ENCODE data around the gene HACD3. TPM values are rescaled to one million over a fixed set of nuclear protein-coding genes. Genes with fewer than 3 reads are reported as not detected.

Gene HACD3
- total RNA-seq, 1 donor from 2014 or later, result 30.2 TPM

- no peak for DNase-seq (ENCODE audit: extremely low spot score in 2 of 2)
- Histone ChIP-seq H3K27me3 (no peaks in the 10 kb centered on the region), H3K27ac (no peak overlapping the region), H3K36me3 (no peaks in the 10 kb centered on the region), H3K4me3 (no peak overlapping the region), H3K4me1 (no peaks in the 10 kb centered on the region), H3K9me3 (no peaks in the 10 kb centered on the region)
- intact Hi-C loops (cut with DNase I), result no loop called here
- TF ChIP-seq POLR2A (IDR thresholded peaks at IDR 0.05), result no peak
These were observed 88.4 kb downstream of the HACD3 start for GRCh38 chr15:65618560-65619109.

DNA sequence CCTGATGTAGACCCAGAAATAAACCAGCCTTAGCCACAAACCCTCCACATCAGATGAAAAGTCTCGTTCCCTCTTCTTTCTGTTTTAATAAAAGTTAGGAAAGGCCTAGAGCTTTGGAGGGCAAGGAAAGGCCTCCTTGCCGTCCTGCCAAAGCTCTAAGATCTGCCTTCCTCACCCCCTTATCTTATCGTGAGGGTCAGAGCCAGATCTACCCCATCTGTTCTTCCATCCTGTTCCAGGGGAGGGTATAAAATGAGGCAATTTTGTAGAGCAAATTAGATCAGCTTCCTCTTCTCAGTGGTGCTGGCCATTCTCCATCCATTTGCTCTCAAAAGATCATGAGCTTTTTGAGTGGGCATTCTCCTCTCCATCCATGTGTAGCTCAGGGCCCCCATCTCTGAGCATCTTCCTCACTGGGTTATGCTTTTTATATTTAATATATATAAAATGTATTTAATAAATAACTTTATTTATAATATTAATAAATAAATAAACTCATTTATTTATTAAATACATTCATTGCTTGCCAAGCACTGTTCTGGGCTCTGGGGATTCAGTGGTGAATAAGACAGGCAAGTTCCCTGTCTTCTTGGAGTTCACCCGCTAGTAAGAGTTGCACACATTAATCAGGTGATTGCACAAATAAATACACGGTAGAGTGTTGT lies 89.5 kb downstream of the HACD3 start:
- Histone ChIP-seq H3K27ac (no peak overlapping the region), H3K36me3 (no peaks in the 10 kb centered on the region), H3K4me1 (no peaks in the 10 kb centered on the region), H3K4me3 (no peak overlapping the region), H3K27me3 (no peaks in the 10 kb centered on the region), H3K9me3 (no peaks in the 10 kb centered on the region)
- no peak for DNase-seq (ENCODE audit: extremely low spot score in 2 of 2)
- TF ChIP-seq POLR2AphosphoS5 (IDR thresholded peaks at IDR 0.05; ENCODE audit: insufficient read depth in 1 of 2, low read depth in 1 of 2) (no peak), CTCF (IDR thresholded peaks at IDR 0.05) (no peak), POLR2A (IDR thresholded peaks at IDR 0.05) (no peak)
- intact Hi-C loops (cut with DNase I), result no loop called here

- no peak for TF ChIP-seq CTCF (IDR thresholded peaks at IDR 0.05)
- no peak for DNase-seq (ENCODE audit: extremely low spot score in 2 of 2)
- Histone ChIP-seq H3K4me1 (no peaks in the 10 kb centered on the region), H3K36me3 (no peaks in the 10 kb centered on the region), H3K27ac (no peak overlapping the region), H3K9me3 (no peaks in the 10 kb centered on the region), H3K27me3 (no peaks in the 10 kb centered on the region), H3K4me3 (no peak overlapping the region)
- intact Hi-C loops (cut with DNase I), result no loop called here
These were observed 90.6 kb downstream of the HACD3 start for GRCh38 chr15:65620833-65621232.

GRCh38 chr15:65621638-65622037 lies 91.4 kb downstream of the HACD3 start, which contains the start of gene SLC24A1:
Gene SLC24A1 (plus strand): TSS chr15:65621938. CDS start chr15:65624081, 2,143 bp downstream.
- H3K27ac ChIP-seq, result no peak within 1 kb of the TSS
- no peaks in the 10 kb centered on the region for H3K9me3 ChIP-seq
- H3K4me1 ChIP-seq, result no peaks in the 10 kb centered on the region
- intact Hi-C loops (cut with DNase I), result no loop called here
- H3K4me3 ChIP-seq, result no peak within 1 kb of the TSS
- H3K36me3 ChIP-seq, result no peaks in the 10 kb centered on the region
- no peaks in the 10 kb centered on the region for H3K27me3 ChIP-seq
- DNase-seq (ENCODE audit: extremely low spot score in 2 of 2), result no peak
- no peak for TF ChIP-seq CTCF (IDR thresholded peaks at IDR 0.05)
- no peak for TF ChIP-seq POLR2A (IDR thresholded peaks at IDR 0.05)
- no peak for TF ChIP-seq POLR2AphosphoS5 (IDR thresholded peaks at IDR 0.05; ENCODE audit: insufficient read depth in 1 of 2, low read depth in 1 of 2)

DNA sequence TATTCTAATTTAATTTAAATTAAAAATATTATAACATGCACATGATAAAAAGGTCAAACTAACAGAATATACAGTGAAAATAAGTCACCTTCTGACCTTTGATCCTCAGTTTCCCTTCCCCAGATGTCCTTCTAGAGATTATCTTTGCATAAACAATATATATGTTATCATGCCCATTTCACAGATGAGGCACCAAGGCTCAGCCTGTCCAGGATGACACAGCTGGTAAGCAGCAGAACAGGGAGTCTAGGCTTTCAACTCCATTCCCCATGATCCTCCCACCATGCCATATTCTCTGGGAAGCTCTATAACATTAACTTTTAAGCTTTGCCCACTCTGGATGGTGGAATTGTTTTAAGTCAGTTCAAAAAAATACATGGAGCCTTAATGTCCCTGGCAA lies 92.8 kb downstream of the HACD3 start:
- H3K4me3 ChIP-seq, result no peak overlapping the region
- H3K27me3 ChIP-seq, result no peaks in the 10 kb centered on the region
- no peak for DNase-seq (ENCODE audit: extremely low spot score in 2 of 2)
- no peaks in the 10 kb centered on the region for H3K9me3 ChIP-seq
- intact Hi-C loops (cut with DNase I), result no loop called here
- TF ChIP-seq POLR2AphosphoS5 (IDR thresholded peaks at IDR 0.05; ENCODE audit: insufficient read depth in 1 of 2, low read depth in 1 of 2) (no peak), CTCF (IDR thresholded peaks at IDR 0.05) (no peak), POLR2A (IDR thresholded peaks at IDR 0.05) (no peak)
- no peak overlapping the region for H3K27ac ChIP-seq
- H3K4me1 ChIP-seq, result no peaks in the 10 kb centered on the region
- no peaks in the 10 kb centered on the region for H3K36me3 ChIP-seq
